DOHH2 (cell line): ENCODE results near the gene GMDS.

Experiments used
- H3F3A ChIP-seq: fragments of 200-600 bp; sonication (generic), shearing (Covaris generic); 2 replicates; pipeline ENCODE4 v1.6.0; 2016; ENCODE audit warnings: antibody characterized with exemption, mild to moderate bottlenecking; ENCODE audit not compliant: control insufficient read depth, insufficient read depth
- H3K27ac ChIP-seq: fragments of 200-600 bp; sonication (generic); 2 replicates; pipeline ENCODE4 v1.5.1; 2014; ENCODE audit warnings: low read depth, mild to moderate bottlenecking, low read length, moderate library complexity
- H3K27me3 ChIP-seq: fragments of 200-600 bp; sonication (generic); 2 replicates; pipeline ENCODE4 v1.6.1; 2014; ENCODE audit warnings: mild to moderate bottlenecking, low read length, mixed read lengths; ENCODE audit not compliant: control insufficient read depth
- H3K36me3 ChIP-seq: fragments of 200-600 bp; sonication (generic); 2 replicates; pipeline ENCODE4 v1.6.1; 2014; ENCODE audit warnings: mild to moderate bottlenecking, low read length, moderate library complexity, mixed read lengths; ENCODE audit not compliant: control insufficient read depth
- H3K4me1 ChIP-seq: fragments of 200-600 bp; sonication (generic); 2 replicates; pipeline ENCODE4 v1.6.1; 2014; ENCODE audit warnings: mild to moderate bottlenecking, low read length, mixed read lengths; ENCODE audit not compliant: control insufficient read depth
- H3K4me2 ChIP-seq: fragments of 200-600 bp; sonication (generic); 2 replicates; pipeline ENCODE4 v1.6.0; 2014; ENCODE audit warnings: mild to moderate bottlenecking, low read length, moderate library complexity
- H3K4me3 ChIP-seq: fragments of 200-600 bp; sonication (generic); 2 replicates; pipeline ENCODE4 v1.5.1; 2014; ENCODE audit warnings: mild to moderate bottlenecking, low read length, mixed read lengths
- H3K79me2 ChIP-seq: fragments of 200-600 bp; sonication (generic); 2 replicates; pipeline ENCODE4 v1.6.1; 2014; ENCODE audit warnings: mild to moderate bottlenecking, low read length, mixed read lengths; ENCODE audit not compliant: control insufficient read depth
- H3K9me2 ChIP-seq: fragments of 200-600 bp; sonication (generic); replicated peaks from 2 replicates; pipeline ENCODE4 v1.6.1; 2014; ENCODE audit warnings: mild to moderate bottlenecking, low read length, mixed read lengths; ENCODE audit not compliant: control insufficient read depth
- H3K9me3 ChIP-seq: fragments of 200-600 bp; sonication (generic); 2 replicates; pipeline ENCODE4 v1.6.1; 2014; ENCODE audit warnings: antibody characterized with exemption, low read length, mixed read lengths; ENCODE audit not compliant: control insufficient read depth, insufficient read depth
- H4K20me1 ChIP-seq: fragments of 200-600 bp; sonication (generic); 2 replicates; pipeline ENCODE4 v1.6.0; 2014; ENCODE audit warnings: low read depth, mild to moderate bottlenecking, antibody characterized with exemption, low read length, moderate library complexity; ENCODE audit not compliant: control insufficient read depth, insufficient read depth
- CTCF ChIP-seq: fragments of 200-600 bp; sonication (generic); IDR thresholded peaks from one replicate; pipeline ENCODE4 v1.5.1; 2014; ENCODE audit warnings: antibody characterized with exemption, mild to moderate bottlenecking, low read depth, low read length; ENCODE audit not compliant: poor library complexity, severe bottlenecking
- EZH2phosphoT487 ChIP-seq: fragments of 200-600 bp; sonication (generic); IDR thresholded peaks from 2 replicates; pipeline ENCODE4 v1.6.1; 2017; ENCODE audit warnings: borderline replicate concordance, mild to moderate bottlenecking, antibody characterized with exemption, low read length, moderate library complexity, mixed read lengths

The GMDS gene

GRCh38 chr6:1993042-1993441 is 252.4 kb downstream of the GMDS start:
- H3K4me1 ChIP-seq, result no peaks in the 10 kb centered on the region
- H3K79me2 ChIP-seq, result no peaks in the 10 kb centered on the region
- H3K36me3 ChIP-seq, result no peaks in the 10 kb centered on the region
- H4K20me1 ChIP-seq, result no peaks in the 10 kb centered on the region
- no peak overlapping the region for H3K27ac ChIP-seq
- no peaks in the 10 kb centered on the region for H3K9me2 ChIP-seq
- H3K4me3 ChIP-seq, result no peak overlapping the region
- TF ChIP-seq CTCF, result no peak
- TF ChIP-seq EZH2phosphoT487, result no peak
- no peaks in the 10 kb centered on the region for H3F3A ChIP-seq
- no peak overlapping the region for H3K4me2 ChIP-seq
- H3K9me3 ChIP-seq, result no peaks in the 10 kb centered on the region
- H3K27me3 ChIP-seq, result no peaks in the 10 kb centered on the region

GRCh38 chr6:1991332-1991878 is 254.0 kb downstream of the GMDS start:
- Histone ChIP-seq H3F3A (no peaks in the 10 kb centered on the region), H3K27ac (no peak overlapping the region), H4K20me1 (no peaks in the 10 kb centered on the region), H3K79me2 (no peaks in the 10 kb centered on the region), H3K4me3 (no peak overlapping the region), H3K9me3 (no peaks in the 10 kb centered on the region), H3K27me3 (no peaks in the 10 kb centered on the region), H3K4me2 (no peak overlapping the region), H3K36me3 (no peaks in the 10 kb centered on the region), H3K9me2 (no peaks in the 10 kb centered on the region), H3K4me1 (no peaks in the 10 kb centered on the region)
- TF ChIP-seq EZH2phosphoT487 (no peak), CTCF (no peak)

- Histone ChIP-seq H3K9me3 (no peaks in the 10 kb centered on the region), H3K4me2 (no peak overlapping the region), H4K20me1 (no peaks in the 10 kb centered on the region), H3F3A (no peaks in the 10 kb centered on the region), H3K36me3 (no peaks in the 10 kb centered on the region), H3K9me2 (no peaks in the 10 kb centered on the region), H3K4me3 (no peak overlapping the region), H3K27ac (no peak overlapping the region), H3K4me1 (no peaks in the 10 kb centered on the region), H3K79me2 (no peaks in the 10 kb centered on the region), H3K27me3 (no peaks in the 10 kb centered on the region)
- TF ChIP-seq EZH2phosphoT487 (no peak), CTCF (no peak)
These were observed 256.6 kb downstream of the GMDS start for GRCh38 chr6:1988843-1989242.
